Activated CD8-positive, alpha-beta memory T cell treated with anti-CD3 and anti-CD28 coated beads, Interleukin-2, amount 50 U/mL, for 1 hour (primary cell): ENCODE results near the gene MANSC4.
A peak's percentile ranks its signal among the peaks of the same experiment; 100 is the strongest.

Experiments used
- DNase-seq: peaks from one replicate; pipeline ENCODE4 v3.0.0-alpha.2; 2020; ENCODE audit errors: extremely low read depth

The MANSC4 gene

GRCh38 chr12:27779920-27780611, at the start of gene MANSC4, which contains the start of gene KLHL42:
Gene MANSC4 (minus strand): TSS chr12:27780236. CDS start chr12:27771276, 8,960 bp downstream.
Gene KLHL42 (plus strand): TSS chr12:27780233. CDS start chr12:27780331, 98 bp downstream.
- no peak for DNase-seq

DNA sequence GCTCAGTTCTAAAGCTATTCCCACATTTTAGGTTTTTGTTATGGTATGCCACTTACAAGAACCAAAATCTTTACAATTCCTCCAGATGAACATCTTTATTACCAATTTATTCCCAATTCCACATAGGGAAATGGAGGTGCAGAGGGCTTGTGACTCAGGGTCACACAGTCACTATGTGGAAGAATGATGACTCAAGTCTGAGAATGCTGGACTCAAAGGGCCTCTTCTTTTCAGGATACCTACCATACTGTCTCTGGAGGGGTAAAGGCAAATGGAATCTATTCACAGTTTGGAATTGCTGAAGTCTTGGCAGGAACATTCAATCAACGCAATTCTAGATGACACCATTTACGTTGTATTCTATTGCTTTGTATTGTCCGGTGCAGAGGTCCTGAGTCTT, 48.2 kb upstream of the MANSC4 start:
- DNase-seq = no peak

GRCh38 chr12:27826076-27826475, 46.0 kb upstream of the MANSC4 start:
- no peak for DNase-seq

DNA sequence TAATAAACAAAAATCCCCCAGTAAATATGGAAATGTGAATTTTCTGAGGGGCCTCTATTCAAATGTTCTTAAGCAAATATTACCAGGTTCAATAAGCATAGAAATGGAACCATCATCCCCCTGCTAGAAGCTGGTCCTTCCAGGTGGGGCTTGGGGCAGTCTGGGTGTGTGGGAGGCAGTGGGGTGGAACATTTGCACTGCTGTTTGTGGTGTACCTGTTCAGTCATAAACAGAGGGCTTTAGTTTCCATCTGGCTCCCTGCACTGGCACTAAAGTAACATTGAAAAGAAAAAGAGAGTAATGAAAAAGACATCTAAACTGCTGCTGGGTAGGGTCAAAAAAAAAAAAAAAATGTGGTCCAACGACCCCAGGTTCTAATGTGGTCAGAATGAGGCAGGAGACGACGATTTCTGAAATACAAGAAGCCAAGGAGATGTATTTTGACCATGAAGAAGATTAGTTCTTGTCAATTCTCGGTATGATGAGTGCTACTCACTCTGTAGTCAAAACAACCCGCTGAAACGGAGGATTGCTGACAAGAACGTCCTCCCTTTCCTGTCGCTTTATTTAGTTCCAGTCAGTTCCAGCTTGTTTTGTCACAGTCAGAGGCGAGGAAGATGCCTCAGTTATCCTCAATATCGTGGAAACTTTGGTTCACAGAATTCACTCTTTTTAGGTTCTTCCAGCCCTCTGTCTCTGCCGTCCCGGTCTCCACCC, 44.2 kb upstream of the MANSC4 start:
- no peak for DNase-seq

GRCh38 chr12:27823038-27823437, 43.0 kb upstream of the MANSC4 start:
- no peak for DNase-seq

GRCh38 chr12:27822076-27822712, 42.2 kb upstream of the MANSC4 start:
- peak; percentile 24 for DNase-seq

DNA sequence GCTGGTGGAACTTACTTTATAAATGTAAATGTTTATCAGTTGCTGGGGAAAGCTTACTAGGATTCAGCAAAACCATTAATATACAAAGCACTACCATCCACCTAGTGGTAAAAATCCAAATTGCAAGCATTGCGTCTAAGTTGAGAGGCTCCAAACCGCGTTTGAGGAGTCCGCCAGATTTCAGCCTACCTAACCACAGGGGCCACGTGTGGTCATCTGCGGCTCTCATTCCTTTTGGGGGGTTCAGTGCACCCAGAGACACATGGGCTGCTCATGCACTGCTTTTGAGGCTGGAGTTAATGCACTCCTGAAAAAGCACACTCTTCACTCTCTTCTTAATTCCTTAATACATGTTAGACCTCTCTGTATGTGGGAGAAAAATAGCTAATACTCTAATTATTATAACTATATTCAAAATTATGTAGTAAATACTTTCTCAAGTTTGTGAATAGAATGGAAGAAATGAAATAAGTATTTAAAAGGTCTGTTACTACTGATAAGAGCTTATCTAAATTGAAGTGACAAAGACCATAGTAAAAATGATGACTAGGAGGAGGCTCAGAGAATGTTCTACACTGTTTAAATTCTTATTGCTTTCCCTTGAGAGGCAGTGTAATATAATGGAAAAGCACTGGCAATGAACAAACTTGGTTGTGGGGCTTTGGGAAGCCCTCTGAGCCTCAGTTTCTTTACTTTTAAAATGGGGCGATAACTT, 41.4 kb upstream of the MANSC4 start:
- DNase-seq = no peak

DNA sequence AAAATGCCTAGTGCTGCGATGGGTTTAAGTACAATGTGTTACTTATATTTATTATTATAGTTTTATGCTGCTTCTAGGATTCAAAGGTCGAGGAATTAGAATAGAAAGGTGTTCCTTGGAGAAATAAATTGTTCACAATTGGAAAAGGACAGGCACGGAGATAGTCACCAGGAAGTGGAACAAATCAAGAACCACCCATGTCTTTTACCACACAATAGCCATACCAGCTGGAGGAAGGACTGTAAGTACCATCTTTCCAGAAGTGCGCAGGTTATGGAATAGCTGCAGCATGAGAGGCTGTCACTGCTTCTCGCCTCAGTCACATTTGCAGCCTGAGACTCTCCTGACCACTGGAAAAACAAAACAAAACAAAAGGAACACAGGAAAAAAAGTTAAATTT, 40.5 kb upstream of the MANSC4 start:
- DNase-seq = no peak

DNA sequence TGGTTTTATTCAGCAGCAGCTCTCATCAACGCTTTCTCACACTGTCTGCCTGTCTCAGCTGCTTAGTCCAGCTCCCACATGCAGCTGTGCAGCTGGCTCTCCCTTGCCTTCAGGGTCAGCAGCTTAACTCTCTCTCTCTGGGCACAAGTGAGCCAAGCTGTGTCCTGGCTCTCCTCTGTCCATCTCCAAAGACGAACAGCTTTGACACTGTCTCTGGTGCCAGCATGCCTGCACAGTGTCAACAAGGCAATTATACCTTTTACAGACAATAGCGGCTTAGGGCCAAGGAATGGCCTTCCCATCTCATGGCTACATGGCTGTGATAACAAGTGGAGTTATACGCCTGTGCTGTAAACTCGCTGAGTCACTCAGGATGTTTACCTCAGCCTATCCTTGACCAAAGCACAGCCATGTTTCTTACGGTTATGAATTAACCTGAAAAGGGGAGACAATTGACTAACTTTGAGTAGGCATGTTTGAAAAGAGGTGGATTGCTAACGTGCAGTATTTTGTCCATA, 38.4 kb upstream of the MANSC4 start:
- DNase-seq = no peak

DNA sequence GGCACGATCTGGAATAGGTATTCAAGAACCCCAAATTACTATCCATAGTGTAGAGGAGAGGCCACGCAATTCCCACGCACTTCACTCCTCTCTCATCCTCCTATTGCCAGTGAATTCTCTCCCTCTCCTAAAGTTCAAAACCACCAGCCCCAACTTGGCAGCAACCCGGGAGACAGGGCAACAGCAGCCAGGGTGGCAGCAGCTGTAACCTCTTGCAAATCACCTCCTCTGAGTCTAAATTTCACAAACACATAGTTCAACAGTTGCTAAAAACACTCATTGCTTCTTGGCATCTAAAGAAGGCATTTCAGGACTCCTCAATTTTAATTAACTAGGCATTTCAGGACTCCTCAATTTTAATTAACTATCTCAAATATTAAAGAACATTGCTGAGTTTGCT, 37.7 kb upstream of the MANSC4 start:
- no peak for DNase-seq

DNA sequence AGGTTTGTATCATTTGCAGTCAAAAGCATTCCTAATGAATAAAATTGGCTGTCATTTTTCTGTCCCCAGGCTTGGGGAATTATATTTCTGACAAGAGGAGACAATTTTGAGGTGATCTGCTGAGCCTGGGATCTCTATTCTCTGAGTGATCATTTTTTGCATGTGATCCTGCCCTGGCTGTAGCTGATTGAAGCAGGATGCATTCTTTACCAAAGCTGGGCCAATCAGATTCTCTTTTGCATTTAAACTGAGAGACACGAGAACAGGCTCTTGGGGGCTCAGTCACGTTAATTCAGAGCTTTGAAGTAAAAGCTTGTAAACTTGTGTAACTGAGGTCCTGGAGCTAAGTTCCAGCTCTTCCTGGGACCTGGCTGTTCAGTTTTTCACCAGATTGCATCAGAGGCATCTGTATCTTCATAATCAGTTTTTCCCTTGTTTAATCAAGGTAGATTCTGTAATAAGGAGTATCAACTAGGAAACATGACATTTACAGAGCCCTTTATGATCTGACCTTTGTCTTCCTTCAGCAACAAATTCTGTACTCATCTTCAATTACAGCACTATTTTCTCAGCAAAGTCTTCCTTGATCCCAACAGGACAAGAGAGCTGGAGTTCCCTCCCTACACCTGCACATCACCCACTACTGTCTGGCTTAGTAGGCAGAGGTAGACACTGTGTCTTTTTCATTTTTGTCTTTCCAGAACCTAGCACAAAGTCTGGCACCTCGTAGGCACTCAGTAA, 35.0 kb upstream of the MANSC4 start:
- DNase-seq = no peak

GRCh38 chr12:27814411-27814810, 34.4 kb upstream of the MANSC4 start:
- DNase-seq = no peak

- no peak for DNase-seq
Measured at GRCh38 chr12:27812502-27812901, 32.5 kb upstream of the MANSC4 start.

GRCh38 chr12:27810756-27811155, 30.7 kb upstream of the MANSC4 start:
- DNase-seq = no peak

- DNase-seq = no peak
Measured at GRCh38 chr12:27808841-27809240, 28.8 kb upstream of the MANSC4 start.

DNA sequence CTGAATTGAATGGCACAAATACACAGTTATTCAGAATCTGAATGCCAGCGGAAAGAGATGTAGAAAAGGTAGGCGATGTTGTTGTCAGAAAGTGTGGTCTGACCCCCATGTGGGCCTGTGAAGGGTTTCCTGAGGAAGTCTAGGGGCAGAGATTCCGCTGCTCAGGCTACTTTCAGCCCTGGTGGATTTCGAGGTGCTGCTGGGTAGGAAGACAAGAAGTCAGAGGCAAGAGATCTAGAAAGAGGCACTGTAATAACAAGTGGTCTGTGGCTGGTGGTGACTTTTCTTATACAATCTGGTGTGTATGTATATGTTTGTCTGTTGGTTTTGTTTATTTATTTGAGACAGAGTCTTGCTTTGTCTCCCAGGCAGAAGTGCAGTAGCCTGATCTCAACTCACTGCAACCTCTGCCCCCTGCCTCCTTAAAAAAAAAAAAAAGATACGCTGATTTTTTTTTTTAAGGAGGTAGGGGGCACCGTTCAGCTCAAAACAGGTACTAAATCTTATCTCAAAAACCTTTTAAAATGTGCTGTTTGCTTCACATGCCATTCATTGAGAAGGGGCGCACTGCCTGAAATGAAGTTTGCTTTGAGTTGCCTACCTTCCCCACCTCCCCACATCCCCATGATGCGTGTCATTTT, 27.1 kb upstream of the MANSC4 start:
- DNase-seq = no peak

DNA sequence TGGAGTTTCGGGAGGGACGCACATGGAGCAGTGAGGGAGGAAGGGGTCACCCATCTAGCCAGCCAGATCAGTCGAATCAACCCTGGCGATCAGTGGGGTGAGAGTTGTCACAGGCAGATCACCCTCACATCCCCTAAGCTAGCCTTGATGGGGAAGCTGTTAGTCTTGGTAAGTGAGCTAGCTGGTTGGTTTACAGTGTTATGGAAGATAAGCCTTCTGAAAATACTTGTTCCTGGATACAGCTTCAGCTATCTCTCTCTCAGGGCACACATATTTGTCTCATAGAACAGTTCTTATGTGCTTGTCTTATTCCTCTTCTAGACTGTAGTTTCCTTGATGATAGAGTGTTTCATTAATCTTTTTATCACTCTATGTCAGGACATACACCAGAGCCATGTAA, 26.2 kb upstream of the MANSC4 start:
- no peak for DNase-seq

- DNase-seq = no peak
Measured at GRCh38 chr12:27805238-27805637, 25.2 kb upstream of the MANSC4 start.

DNA sequence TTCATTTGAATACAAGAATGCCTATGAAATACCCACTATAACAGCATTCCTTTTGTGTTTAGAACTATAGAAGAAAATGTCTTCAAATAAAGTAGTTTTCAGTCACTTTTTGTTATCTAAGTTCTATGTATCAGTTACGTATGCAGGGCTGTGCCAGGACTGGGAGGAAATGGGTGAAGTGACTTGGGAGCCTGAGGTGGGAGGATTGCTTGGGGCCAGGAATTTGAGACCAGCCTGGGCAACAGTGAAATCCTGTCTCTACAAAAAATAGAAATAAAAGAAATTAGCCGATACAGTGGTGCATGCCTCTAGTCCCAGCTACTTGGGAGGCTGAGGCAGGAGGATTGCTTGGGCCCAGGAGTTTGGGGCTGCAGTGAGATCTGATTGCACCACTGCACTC, 22.9 kb upstream of the MANSC4 start:
- no peak for DNase-seq

- DNase-seq = no peak
Measured at GRCh38 chr12:27802511-27802910, 22.5 kb upstream of the MANSC4 start.

DNA sequence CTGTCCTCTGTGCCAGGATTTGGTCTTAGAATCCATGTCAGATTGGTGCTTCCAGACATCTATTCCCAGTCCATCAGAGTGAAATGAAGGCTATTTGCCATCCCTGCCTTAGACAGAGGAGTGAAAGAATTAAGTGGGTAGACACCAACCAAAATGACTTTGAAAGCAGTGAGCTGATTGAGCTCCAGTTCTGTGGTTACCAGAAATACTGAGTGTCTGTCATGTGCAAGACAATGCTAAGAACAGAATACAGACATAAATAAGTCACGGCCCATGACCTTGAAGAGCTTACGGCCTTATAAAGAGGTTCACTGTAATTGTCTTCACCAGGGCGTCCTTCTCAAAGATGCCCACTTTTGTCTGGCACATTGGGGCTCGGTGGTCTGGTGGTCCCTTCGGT, 21.6 kb upstream of the MANSC4 start:
- no peak for DNase-seq
